Stimulated activated CD8-positive, alpha-beta memory T cell treated with anti-CD3 and anti-CD28 coated beads, Interleukin-4, amount 100 ng/mL, for 1 hour (primary cell): ENCODE measurements around the gene PTPRM.
"Not testable (repeated sequence)": the region's sequence is repeated elsewhere in the genome, so short reads cannot be mapped to it uniquely, and the experiment has no call there.

Experiments used
- DNase-seq, 2 donors: peaks; one replicate each; pipeline ENCODE4 v3.0.0-alpha.2; 2020; ENCODE audit warnings: low read depth in 2 of 2, low spot score in 1 of 2

The PTPRM gene

GRCh38 chr18:7937268-7937667 is 370.2 kb downstream of the PTPRM start:
- no peak for DNase-seq

- DNase-seq = no peak
Observed at GRCh38 chr18:7939521-7939920, 372.4 kb downstream of the PTPRM start.

- no peak for DNase-seq
Observed at GRCh38 chr18:7940379-7940778, 373.3 kb downstream of the PTPRM start.

GRCh38 chr18:7940971-7941370 is 373.9 kb downstream of the PTPRM start:
- DNase-seq = no peak

- no peak for DNase-seq
Observed at GRCh38 chr18:7941533-7941932, 374.4 kb downstream of the PTPRM start.

- DNase-seq = no peak
Observed at GRCh38 chr18:7945882-7946281, 378.8 kb downstream of the PTPRM start.

GRCh38 chr18:7946734-7947377 is 379.7 kb downstream of the PTPRM start:
- no peak for DNase-seq

GRCh38 chr18:7950380-7951136 is 383.4 kb downstream of the PTPRM start:
- no peak for DNase-seq

GRCh38 chr18:7953095-7953958 is 386.2 kb downstream of the PTPRM start:
- DNase-seq = no peak

- no peak for DNase-seq
Observed at GRCh38 chr18:7954238-7954637, 387.1 kb downstream of the PTPRM start.

- DNase-seq = no peak
Observed at GRCh38 chr18:7955175-7955574, 388.1 kb downstream of the PTPRM start.

GRCh38 chr18:7957297-7957696 is 390.2 kb downstream of the PTPRM start:
- DNase-seq = no peak

GRCh38 chr18:7958081-7958896 is 391.2 kb downstream of the PTPRM start:
- DNase-seq = no peak

- no peak for DNase-seq
Observed at GRCh38 chr18:7958897-7959146, 391.7 kb downstream of the PTPRM start.

- DNase-seq = not testable (repeated sequence)
Observed at GRCh38 chr18:7966682-7967081, 399.6 kb downstream of the PTPRM start.

GRCh38 chr18:7974200-7974874 is 407.2 kb downstream of the PTPRM start:
- no peak for DNase-seq

- DNase-seq = no peak
Observed at GRCh38 chr18:7977897-7978296, 410.8 kb downstream of the PTPRM start.

- DNase-seq = no peak
Observed at GRCh38 chr18:7978834-7979233, 411.7 kb downstream of the PTPRM start.

GRCh38 chr18:7979714-7980113 is 412.6 kb downstream of the PTPRM start:
- DNase-seq = no peak

- no peak for DNase-seq
Observed at GRCh38 chr18:7980136-7980535, 413.0 kb downstream of the PTPRM start.

- DNase-seq = no peak
Observed at GRCh38 chr18:7980656-7981055, 413.5 kb downstream of the PTPRM start.
